ENCODE data around the gene USP7. TPM values are rescaled to one million over a fixed set of nuclear protein-coding genes. Genes with fewer than 3 reads are reported as not detected.

Gene USP7
- total RNA-seq, 3 donors from 2014 or later, result 125 to 144 (median 130) TPM

DNA sequence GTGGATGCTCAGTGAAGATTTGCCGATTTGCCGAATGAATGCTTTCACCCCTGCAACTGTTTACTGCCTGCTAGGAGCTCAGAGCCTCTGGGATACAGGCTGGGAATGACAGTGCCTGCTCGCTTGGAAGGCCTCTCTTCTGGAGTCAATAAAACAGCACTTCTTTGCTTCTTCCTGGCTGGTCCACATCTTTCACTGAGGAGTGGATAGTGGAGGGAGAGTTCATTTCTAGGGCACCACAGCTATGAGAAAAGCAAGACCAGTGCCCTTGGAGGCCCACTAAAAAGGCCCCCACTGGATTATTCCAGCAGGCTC is 3.1 kb upstream of the USP7 start:
- no peak for TF ChIP-seq CTCF (IDR thresholded peaks at IDR 0.05)
- Histone ChIP-seq H3K36me3 (ENCODE audit: low read depth) (no peaks in the 10 kb centered on the region), H3K4me3 (no peak overlapping the region), H3K9me3 (no peaks in the 10 kb centered on the region), H3K4me1 (ENCODE audit: low read depth) (peaks cover 18% of the 10 kb centered on the region)
- intact Hi-C loops (cut with DNase I, micrococcal nuclease), result no loop called here
- no peak for DNase-seq
- no peak for ATAC-seq

DNA sequence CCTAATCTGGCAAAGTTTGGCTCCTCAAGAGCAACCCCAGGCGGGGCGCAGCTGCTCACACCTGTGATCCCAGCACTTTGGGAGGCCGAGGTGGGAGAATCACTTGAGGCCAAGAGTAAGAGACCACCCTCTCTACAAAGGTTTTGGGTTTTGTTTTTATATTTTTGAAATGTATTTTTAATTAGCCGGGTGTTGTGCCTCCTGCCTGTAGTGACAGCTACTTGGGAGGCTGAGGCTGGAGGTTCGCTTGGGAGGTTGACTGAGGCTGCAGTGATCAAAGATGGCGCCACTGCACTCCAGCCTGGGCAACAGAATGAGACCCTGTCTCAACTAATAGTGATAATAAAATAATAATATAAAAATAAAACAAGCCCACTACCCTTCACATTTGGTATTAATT is 756 bp upstream of the USP7 start:
- Histone ChIP-seq H3K4me3 (no peak overlapping the region), H3K9me3 (no peaks in the 10 kb centered on the region), H3K36me3 (ENCODE audit: low read depth) (no peaks in the 10 kb centered on the region), H3K4me1 (ENCODE audit: low read depth) (peaks cover 40% of the 10 kb centered on the region)
- intact Hi-C loops (cut with DNase I, micrococcal nuclease), result no loop called here
- DNase-seq, result no peak
- no peak for TF ChIP-seq CTCF (IDR thresholded peaks at IDR 0.05)
- ATAC-seq, result no peak

GRCh38 chr16:8963010-8963820 is 491 bp downstream of the USP7 start:
- peak overlapping the region; percentile 71 for H3K4me3 ChIP-seq
- no peak for ATAC-seq
- no peaks in the 10 kb centered on the region for H3K36me3 ChIP-seq (ENCODE audit: low read depth)
- DNase-seq, result peak in 2 of 3 donors; percentile 60 to 62
- no peak for TF ChIP-seq CTCF (IDR thresholded peaks at IDR 0.05)
- no peaks in the 10 kb centered on the region for H3K9me3 ChIP-seq
- intact Hi-C loops (cut with DNase I, micrococcal nuclease), result no loop called here
- H3K4me1 ChIP-seq (ENCODE audit: low read depth), result peaks cover 48% of the 10 kb centered on the region

GRCh38 chr16:8962393-8963009 is 1.2 kb downstream of the USP7 start:
- Histone ChIP-seq H3K9me3 (no peaks in the 10 kb centered on the region), H3K4me1 (ENCODE audit: low read depth) (peaks cover 51% of the 10 kb centered on the region), H3K36me3 (ENCODE audit: low read depth) (no peaks in the 10 kb centered on the region), H3K4me3 (peak overlapping the region; percentile 71)
- DNase-seq (peak; percentile 58 to 76 (median 70)), ATAC-seq (peak; percentile 35)
- intact Hi-C loops (cut with DNase I, micrococcal nuclease), result no loop called here
- TF ChIP-seq CTCF (IDR thresholded peaks at IDR 0.05), result no peak

GRCh38 chr16:8961811-8962390 is 1.8 kb downstream of the USP7 start:
- no peak for DNase-seq
- Histone ChIP-seq H3K9me3 (no peaks in the 10 kb centered on the region), H3K4me1 (ENCODE audit: low read depth) (peaks cover 54% of the 10 kb centered on the region), H3K4me3 (peak overlapping the region; percentile 71), H3K36me3 (ENCODE audit: low read depth) (no peaks in the 10 kb centered on the region)
- ATAC-seq, result no peak
- intact Hi-C loops (cut with DNase I, micrococcal nuclease), result no loop called here
- no peak for TF ChIP-seq CTCF (IDR thresholded peaks at IDR 0.05)

Data from mucosa of descending colon (tissue), 3 donors.